ENCODE data around the gene ITGA1.

Gene ITGA1

GRCh38 chr5:52994266-52994665 is 206.6 kb downstream of the ITGA1 start:
- no peak for DNase-seq (ENCODE audit: low read depth, low spot score)

GRCh38 chr5:52995095-52995494 is 207.4 kb downstream of the ITGA1 start:
- no peak for DNase-seq (ENCODE audit: low read depth, low spot score)

- DNase-seq (ENCODE audit: low read depth, low spot score), result no peak
Observed at GRCh38 chr5:52995914-52996313, 208.2 kb downstream of the ITGA1 start.

- DNase-seq (ENCODE audit: low read depth, low spot score), result no peak
Observed at GRCh38 chr5:52996979-52997378, 209.3 kb downstream of the ITGA1 start.

- DNase-seq (ENCODE audit: low read depth, low spot score), result no peak
Observed at GRCh38 chr5:52997424-52997823, 209.7 kb downstream of the ITGA1 start.

- DNase-seq (ENCODE audit: low read depth, low spot score), result no peak
Observed at GRCh38 chr5:52998552-52999313, 211.0 kb downstream of the ITGA1 start.

GRCh38 chr5:52999344-52999949 is 211.7 kb downstream of the ITGA1 start:
- DNase-seq (ENCODE audit: low read depth, low spot score), result no peak

- DNase-seq (ENCODE audit: low read depth, low spot score), result no peak
Observed at GRCh38 chr5:53001541-53001940, 213.8 kb downstream of the ITGA1 start.

- DNase-seq (ENCODE audit: low read depth, low spot score), result no peak
Observed at GRCh38 chr5:53002491-53002890, 214.8 kb downstream of the ITGA1 start.

- DNase-seq (ENCODE audit: low read depth, low spot score), result no peak
Observed at GRCh38 chr5:53003144-53003543, 215.4 kb downstream of the ITGA1 start.

- DNase-seq (ENCODE audit: low read depth, low spot score), result no peak
Observed at GRCh38 chr5:53006911-53007890, 219.5 kb downstream of the ITGA1 start.

- DNase-seq (ENCODE audit: low read depth, low spot score), result no peak
Observed at GRCh38 chr5:53008751-53009150, 221.0 kb downstream of the ITGA1 start.
